Stomach (tissue), 4 donors: ENCODE data around the gene IFI27.

ENCODE experiments used
- EP300 ChIP-seq: sonication (generic); formaldehyde crosslinking; IDR thresholded peaks from one replicate; pipeline ENCODE4 v1.6.1; 2017; ENCODE audit warnings: antibody characterized with exemption
- POLR2A ChIP-seq, 4 donors: fragments of 450-650 bp; IDR thresholded peaks; one replicate each; pipeline ENCODE4 v1.6.1; 2016; ENCODE audit warnings: antibody characterized with exemption in 4 of 4, control low read depth in 2 of 4, mild to moderate bottlenecking in 1 of 4, moderate library complexity in 1 of 4
- POLR2AphosphoS5 ChIP-seq, 3 donors: sonication (generic); formaldehyde crosslinking; IDR thresholded peaks; one replicate each; pipeline ENCODE4 v1.6.1; 2016; ENCODE audit warnings: antibody characterized with exemption in 3 of 3
- TF ChIP-seq, protein P1 (sequence below), 7 experiments: fragments of 450-650 bp in 4 of 7; fragments of 200-600 bp in 3 of 7; sonication (generic) in 3 of 7; IDR thresholded peaks; one replicate each; pipeline ENCODE4 v1.5.1; 2016 to 2019; ENCODE audit warnings: antibody characterized with exemption in 7 of 7, control low read depth in 2 of 7, mild to moderate bottlenecking in 1 of 7

DNA sequence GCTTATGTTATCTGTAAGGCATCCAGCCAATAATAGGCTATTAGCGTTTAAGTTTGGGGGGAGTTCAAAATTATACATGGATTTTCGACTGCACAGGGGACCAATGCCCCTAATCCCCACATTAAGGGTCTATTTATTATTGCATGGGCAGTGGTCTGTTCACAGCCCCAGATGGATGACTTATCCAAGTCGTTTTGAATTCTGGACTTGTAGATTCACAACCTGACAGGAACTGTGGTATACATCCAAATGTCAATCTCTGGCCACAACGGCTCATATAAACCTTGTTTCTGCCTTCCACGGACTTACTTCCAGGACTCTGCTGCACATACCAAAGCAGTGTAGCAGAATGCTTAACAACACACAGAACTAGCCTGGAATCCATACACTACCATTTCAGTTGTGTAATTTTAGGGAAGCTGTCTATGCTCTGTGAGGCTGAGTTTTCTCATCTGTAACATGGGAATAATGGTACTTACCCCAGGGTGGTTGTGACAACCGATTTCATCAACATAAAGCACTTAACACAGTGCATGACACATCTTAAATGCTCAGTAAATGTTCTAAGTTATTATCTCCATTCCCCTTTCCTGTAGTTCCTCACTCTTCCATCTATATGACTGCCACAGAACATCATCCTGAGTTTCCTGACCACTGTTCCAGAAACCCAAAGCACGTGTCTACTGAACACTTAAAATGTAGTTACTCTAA, 33.3 kb upstream of the IFI27 start:
- TF ChIP-seq POLR2AphosphoS5 (IDR thresholded peaks at IDR 0.05) (no peak), POLR2A (IDR thresholded peaks at IDR 0.05) (no peak), EP300 (no peak)
- TF ChIP-seq, protein P1, sequence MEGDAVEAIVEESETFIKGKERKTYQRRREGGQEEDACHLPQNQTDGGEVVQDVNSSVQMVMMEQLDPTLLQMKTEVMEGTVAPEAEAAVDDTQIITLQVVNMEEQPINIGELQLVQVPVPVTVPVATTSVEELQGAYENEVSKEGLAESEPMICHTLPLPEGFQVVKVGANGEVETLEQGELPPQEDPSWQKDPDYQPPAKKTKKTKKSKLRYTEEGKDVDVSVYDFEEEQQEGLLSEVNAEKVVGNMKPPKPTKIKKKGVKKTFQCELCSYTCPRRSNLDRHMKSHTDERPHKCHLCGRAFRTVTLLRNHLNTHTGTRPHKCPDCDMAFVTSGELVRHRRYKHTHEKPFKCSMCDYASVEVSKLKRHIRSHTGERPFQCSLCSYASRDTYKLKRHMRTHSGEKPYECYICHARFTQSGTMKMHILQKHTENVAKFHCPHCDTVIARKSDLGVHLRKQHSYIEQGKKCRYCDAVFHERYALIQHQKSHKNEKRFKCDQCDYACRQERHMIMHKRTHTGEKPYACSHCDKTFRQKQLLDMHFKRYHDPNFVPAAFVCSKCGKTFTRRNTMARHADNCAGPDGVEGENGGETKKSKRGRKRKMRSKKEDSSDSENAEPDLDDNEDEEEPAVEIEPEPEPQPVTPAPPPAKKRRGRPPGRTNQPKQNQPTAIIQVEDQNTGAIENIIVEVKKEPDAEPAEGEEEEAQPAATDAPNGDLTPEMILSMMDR (IDR thresholded peaks at IDR 0.05) = no peak
